Right ventricle myocardium inferior (tissue), 1 donor: ENCODE data around the gene MTHFD1L. TPM values are rescaled to one million over a fixed set of nuclear protein-coding genes. Genes with fewer than 3 reads are reported as not detected.
"Not testable (repeated sequence)": the region's sequence is repeated elsewhere in the genome, so short reads cannot be mapped to it uniquely, and the experiment has no call there.

Source experiments
- ATAC-seq: fragments of 200-7000 bp; cut with Tn5 transposase; one replicate; pipeline ENCODE4 v1.9.1; 2020; ENCODE audit warnings: mild to moderate bottlenecking, moderate library complexity
- DNase-seq: peaks from one replicate; pipeline ENCODE4 v3.0.0; 2021; ENCODE audit errors: missing footprints
- intact Hi-C: fragments of 100-400 bp; cut with DNase I; formaldehyde crosslinking; loops from one replicate; pipeline ENCODE4 v1.11.0; 2022
- long read RNA-seq: library from polyadenylated mRNA; unstranded; transcript quantifications from one replicate; pipeline ENCODE4 v2.0.0, GENCODE V29; 2021
- total RNA-seq: library from RNA; stranded (reverse); fragmentation: NEBNext Ultra II Directional; extraction: Animal tissue kit (Norgen Biotek cat#: 25700); gene quantifications from one replicate; pipeline ENCODE4 v1.2.1, GENCODE V29; 2021
- donor health status: DM: no; HTN: yes; CAD: no; lungs with severe emphysema.

Gene MTHFD1L
- 3.4 TPM for total RNA-seq
- long read RNA-seq, partial matches to known transcripts, result 0 of 4 reads
- long read RNA-seq, other reads (novel, unspliced or antisense), result 1 of 4 reads

DNA sequence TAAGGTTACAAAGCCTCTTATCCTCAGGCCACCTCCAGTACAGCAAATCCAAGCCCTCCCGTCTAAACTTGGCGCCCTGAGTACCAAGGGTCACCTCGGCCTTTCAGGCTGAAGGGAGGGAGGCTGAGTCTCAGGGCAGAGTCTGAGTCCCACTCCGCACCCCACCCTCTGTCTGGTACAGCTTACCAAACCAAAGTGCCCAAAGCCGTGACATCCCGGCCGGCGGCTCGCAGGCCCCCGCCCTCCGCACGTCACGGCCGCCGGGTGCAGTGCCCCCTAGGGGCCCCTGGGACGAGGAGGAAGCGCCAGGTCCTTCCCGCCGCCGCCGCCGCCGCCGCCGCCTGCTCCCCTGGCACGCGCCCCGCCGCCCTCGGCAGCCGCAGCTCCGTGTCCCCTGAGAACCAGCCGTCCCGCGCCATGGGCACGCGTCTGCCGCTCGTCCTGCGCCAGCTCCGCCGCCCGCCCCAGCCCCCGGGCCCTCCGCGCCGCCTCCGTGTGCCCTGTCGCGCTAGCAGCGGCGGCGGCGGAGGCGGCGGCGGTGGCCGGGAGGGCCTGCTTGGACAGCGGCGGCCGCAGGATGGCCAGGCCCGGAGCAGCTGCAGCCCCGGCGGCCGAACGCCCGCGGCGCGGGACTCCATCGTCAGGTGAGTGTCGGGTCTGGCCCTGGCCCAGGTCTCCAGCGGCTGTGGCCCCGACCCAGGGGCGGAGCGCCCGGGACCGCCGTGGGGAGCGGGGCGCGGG lies at the start of gene MTHFD1L:
TSS of gene MTHFD1L (plus strand) at position 297 of the 741 bp plus-strand sequence. CDS start at position 418, 121 bp downstream.
- intact Hi-C loops, result no loop called here
- peak; percentile 68 for ATAC-seq
- DNase-seq, result peak; percentile 86

- intact Hi-C loops, result loop anchor here (5.0 kb wide), 1 partner anchor 56 kb away; no protein-coding TSS in a partner anchor
- DNase-seq, ATAC-seq: not testable (repeated sequence)
These were observed 48.9 kb upstream of the MTHFD1L start for GRCh38 chr6:150816554-150816953.

GRCh38 chr6:150822932-150823331 lies 42.6 kb upstream of the MTHFD1L start:
- intact Hi-C loops, result no loop called here

DNA sequence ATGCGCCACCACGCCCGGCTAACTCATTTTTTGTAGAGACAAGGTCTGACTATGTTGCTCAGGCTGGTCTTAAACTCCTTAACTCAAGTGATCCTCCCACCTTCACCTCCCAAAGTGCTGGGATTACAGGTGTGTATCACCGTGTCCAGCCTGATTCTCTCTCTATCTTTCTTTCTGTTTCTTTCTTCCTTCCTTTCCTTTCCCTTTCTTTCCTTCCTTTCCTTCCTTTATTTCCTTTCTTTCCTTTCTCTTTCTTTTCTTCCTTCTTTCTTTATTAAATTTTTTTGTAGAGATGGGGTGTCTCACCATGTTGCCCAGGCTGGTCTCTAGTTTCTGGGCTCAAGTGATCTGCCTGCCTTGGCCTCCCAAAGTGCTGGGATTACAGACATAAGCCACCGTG lies 38.7 kb upstream of the MTHFD1L start:
- DNase-seq (no peak), ATAC-seq (no peak)
- intact Hi-C loops, result no loop called here

More at GRCh38 chr6:150822932-150823331, 42.6 kb upstream of the MTHFD1L start:
- DNase-seq, result no peak
- ATAC-seq, result no peak

DNA sequence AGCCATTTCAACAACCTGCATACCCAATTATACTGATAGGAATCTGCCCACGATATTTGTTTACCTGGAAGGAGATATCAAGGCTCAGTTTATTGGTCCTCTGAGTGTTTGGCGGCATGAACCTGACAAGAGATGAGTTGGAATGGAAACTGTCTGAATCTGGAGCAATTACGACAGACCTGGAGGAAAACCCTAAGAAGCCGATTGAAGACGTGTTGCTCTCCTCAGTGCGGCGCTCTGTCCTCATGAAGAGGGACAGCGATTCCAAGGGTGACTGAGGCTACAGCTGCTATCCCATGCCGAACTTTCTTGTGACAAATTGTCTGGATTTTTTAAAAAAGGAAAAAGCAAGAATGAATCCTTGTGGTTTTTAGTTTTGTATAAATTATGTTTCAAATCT lies 37.4 kb upstream of the MTHFD1L start:
- ATAC-seq, DNase-seq, intact Hi-C loops: not testable (repeated sequence)

GRCh38 chr6:150830439-150831165 lies 34.9 kb upstream of the MTHFD1L start:
- intact Hi-C loops, result no loop called here
- DNase-seq, result no peak
- no peak for ATAC-seq

DNA sequence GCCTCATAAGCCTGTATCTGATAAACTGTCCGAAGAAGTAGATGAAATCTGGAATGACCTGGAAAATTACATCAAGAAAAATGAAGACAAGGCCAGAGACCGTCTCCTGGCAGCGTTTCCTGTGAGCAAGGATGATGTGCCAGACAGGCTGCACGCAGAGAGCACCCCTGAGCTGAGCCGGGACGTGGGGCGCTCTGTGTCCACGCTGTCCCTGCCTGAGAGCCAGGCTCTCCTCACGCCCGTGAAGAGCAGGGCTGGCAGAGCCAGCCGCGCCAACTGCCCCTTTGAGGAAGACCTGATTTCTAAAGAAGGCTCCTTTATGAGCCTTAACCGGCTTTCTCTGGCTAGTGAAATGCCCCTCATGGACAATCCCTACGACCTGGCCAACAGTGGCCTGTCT lies 33.9 kb upstream of the MTHFD1L start:
- DNase-seq (no peak), ATAC-seq (no peak)
- intact Hi-C loops, result no loop called here

DNA sequence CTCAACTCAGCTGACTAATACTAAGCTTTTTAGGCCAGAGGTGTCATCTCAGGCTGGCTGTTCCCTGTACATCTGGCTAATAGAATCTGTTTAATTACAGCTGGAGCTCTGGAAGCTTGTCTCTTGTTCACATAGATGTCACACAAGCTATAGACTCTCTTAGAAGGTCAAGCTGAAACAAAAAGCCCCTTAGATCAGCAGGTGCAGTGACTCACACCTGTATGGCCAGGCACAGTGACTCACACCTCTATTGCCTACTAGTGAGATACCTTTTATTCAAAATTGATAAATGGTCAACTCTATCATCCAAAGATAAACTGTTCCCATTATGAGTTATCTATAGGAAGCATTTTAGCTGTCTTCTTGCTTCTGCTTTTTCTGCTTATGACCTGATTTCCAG lies 29.9 kb upstream of the MTHFD1L start:
- ATAC-seq (no peak), DNase-seq (no peak)
- intact Hi-C loops, result no loop called here

DNA sequence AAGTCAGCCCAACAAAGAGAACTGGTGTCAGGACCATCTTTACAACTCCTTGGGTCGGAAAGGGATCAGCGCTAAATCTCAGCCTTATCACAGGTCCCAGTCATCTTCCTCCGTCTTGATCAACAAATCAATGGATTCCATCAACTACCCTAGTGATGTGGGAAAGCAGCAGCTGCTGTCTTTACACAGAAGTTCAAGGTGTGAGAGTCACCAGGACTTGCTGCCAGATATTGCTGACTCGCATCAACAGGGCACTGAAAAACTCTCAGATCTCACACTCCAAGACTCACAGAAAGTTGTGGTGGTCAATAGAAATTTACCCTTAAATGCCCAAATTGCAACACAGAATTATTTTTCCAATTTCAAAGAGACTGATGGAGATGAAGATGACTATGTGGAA lies 25.3 kb upstream of the MTHFD1L start:
- DNase-seq (no peak), ATAC-seq (no peak)
- intact Hi-C loops, result no loop called here

GRCh38 chr6:150841189-150841588 lies 24.3 kb upstream of the MTHFD1L start:
- intact Hi-C loops, result no loop called here
- DNase-seq (no peak), ATAC-seq (no peak)

- intact Hi-C loops, result no loop called here
- no peak for ATAC-seq
- DNase-seq, result no peak
These were observed 23.8 kb upstream of the MTHFD1L start for GRCh38 chr6:150841697-150842096.

DNA sequence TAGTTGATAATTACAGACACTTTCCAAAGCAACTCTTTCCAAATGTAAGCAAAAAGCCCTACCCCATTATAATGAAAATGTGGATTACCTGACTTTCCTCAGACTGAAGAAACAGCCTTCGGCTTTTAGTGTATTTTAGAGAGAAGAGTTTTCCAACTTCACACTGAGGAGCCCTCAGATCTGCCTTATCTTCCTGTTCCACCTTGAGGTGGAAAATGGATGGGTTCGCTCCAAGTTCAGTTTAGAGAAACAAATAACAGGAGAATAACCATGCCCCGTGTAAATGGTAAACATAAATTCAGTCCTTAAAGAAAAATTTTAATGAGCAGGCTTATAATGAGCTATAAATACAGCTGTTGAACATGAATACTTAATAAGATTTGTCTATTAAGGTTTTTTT lies 21.1 kb upstream of the MTHFD1L start:
- DNase-seq (no peak), ATAC-seq (no peak)
- intact Hi-C loops, result no loop called here

- ATAC-seq (no peak), DNase-seq (no peak)
- intact Hi-C loops, result no loop called here
These were observed 18.9 kb upstream of the MTHFD1L start for GRCh38 chr6:150846641-150847040.

- DNase-seq (no peak), ATAC-seq (no peak)
- intact Hi-C loops, result no loop called here
These were observed 17.1 kb upstream of the MTHFD1L start for GRCh38 chr6:150848400-150848799.

- DNase-seq, intact Hi-C loops, ATAC-seq: not testable (repeated sequence)
These were observed 11.1 kb upstream of the MTHFD1L start for GRCh38 chr6:150854392-150854791.

DNA sequence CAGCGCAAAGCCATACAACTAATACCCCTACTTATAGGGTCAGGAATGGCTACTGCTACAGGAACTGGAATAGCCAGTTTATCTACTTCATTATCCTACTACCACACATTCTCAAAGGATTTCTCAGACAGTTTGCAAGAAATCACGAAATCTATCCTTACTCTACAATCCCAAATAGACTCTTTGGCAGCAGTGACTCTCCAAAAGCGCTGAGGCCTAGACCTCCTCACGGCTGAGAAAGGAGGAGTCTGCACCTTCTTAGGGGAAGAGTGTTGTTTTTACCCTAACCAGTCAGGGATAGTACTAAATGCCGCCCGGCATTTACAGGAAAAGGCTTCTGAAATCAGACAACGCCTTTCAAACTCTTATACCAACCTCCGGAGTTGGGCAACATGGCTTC lies 10.3 kb upstream of the MTHFD1L start:
- DNase-seq, ATAC-seq, intact Hi-C loops: not testable (repeated sequence)

- DNase-seq (no peak), ATAC-seq (no peak)
- intact Hi-C loops, result no loop called here
These were observed 8.2 kb upstream of the MTHFD1L start for GRCh38 chr6:150857062-150857944.

DNA sequence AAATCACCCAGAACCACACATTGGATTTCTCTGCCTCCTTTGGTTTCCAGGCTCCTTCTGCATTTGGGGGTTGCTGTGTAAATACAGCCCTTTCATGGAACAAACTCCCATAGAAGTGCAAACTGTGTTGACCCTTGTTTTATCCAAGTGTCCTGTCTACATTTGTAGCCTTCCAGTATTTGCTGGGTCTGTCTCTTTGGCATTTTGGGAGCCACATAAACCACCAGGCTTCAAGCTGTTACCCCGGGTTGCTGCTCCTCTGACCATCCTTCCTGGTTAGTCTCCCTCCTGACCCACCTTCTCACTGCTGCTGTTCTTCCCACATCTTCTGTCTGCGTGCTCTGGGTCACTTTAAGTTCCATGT lies 7.6 kb upstream of the MTHFD1L start:
- no peak for ATAC-seq
- DNase-seq, result no peak
- intact Hi-C loops, result no loop called here
